HepG2 (cell line): ENCODE measurements around the gene INO80B. TPM values are rescaled to one million over a fixed set of nuclear protein-coding genes. Genes with fewer than 3 reads are reported as not detected.

ENCODE experiments used
- DNMT1 ChIP-seq: sonication (generic); formaldehyde crosslinking; IDR thresholded peaks from 2 replicates; pipeline ENCODE4 v1.5.1; 2020; ENCODE audit warnings: mild to moderate bottlenecking, missing genetic modification reagents
- GPBP1L1 ChIP-seq: sonication (generic); formaldehyde crosslinking; IDR thresholded peaks from 2 replicates; pipeline ENCODE4 v1.5.0; 2020; ENCODE audit warnings: mild to moderate bottlenecking, missing genetic modification reagents
- IRX3 ChIP-seq: sonication (generic); formaldehyde crosslinking; IDR thresholded peaks from 2 replicates; pipeline ENCODE4 v1.8.1; 2023; ENCODE audit warnings: mild to moderate bottlenecking, low read depth, missing genetic modification reagents, borderline replicate concordance
- KLF16 ChIP-seq, 2 experiments: sonication (generic) in 1 of 2; formaldehyde crosslinking in 1 of 2; IDR thresholded peaks; 2 replicates each; pipeline versions ENCODE4 v1.6.1 to v1.8.0; 2016 to 2023; ENCODE audit warnings: missing genetic modification reagents in 2 of 2, missing compliant biosample characterization in 1 of 2
- NONO ChIP-seq, 2 experiments: fragments of 450-650 bp in 1 of 2; sonication (generic) in 1 of 2; formaldehyde crosslinking in 1 of 2; IDR thresholded peaks in 1 of 2; conservative IDR thresholded peaks in 1 of 2; 2 replicates each; pipeline versions ENCODE4 v1.6.1 to v1.8.0; 2017 to 2022; ENCODE audit warnings: mild to moderate bottlenecking in 1 of 2, missing genetic modification reagents in 1 of 2, moderate library complexity in 1 of 2
- PLSCR1 ChIP-seq: sonication (generic); formaldehyde crosslinking; IDR thresholded peaks from 2 replicates; pipeline ENCODE4 v1.5.0; 2020; ENCODE audit warnings: missing genetic modification reagents, mild to moderate bottlenecking, borderline replicate concordance
- PTBP1 ChIP-seq: fragments of 200-400 bp; formaldehyde crosslinking; IDR thresholded peaks from 2 replicates; pipeline ENCODE4 v1.6.1; 2018; ENCODE audit warnings: low read length, low read depth; ENCODE audit not compliant: poor library complexity, severe bottlenecking
- RAD51 ChIP-seq: fragments of 450-650 bp; IDR thresholded peaks from 2 replicates; pipeline ENCODE4 v1.6.1; 2016; ENCODE audit warnings: borderline replicate concordance
- RORA ChIP-seq: sonication (generic); formaldehyde crosslinking; IDR thresholded peaks from 2 replicates; pipeline ENCODE4 v1.5.0; 2020; ENCODE audit warnings: mild to moderate bottlenecking, missing genetic modification reagents, moderate library complexity
- SIN3B ChIP-seq: fragments of 150-350 bp; IDR thresholded peaks from 2 replicates; pipeline ENCODE4 v1.6.1; 2014; ENCODE audit warnings: low read length
- SIX4 ChIP-seq: sonication (generic); formaldehyde crosslinking; IDR thresholded peaks from 2 replicates; pipeline ENCODE4 v1.4.0; 2020; ENCODE audit warnings: missing genetic modification reagents
- SMC3 ChIP-seq: IDR thresholded peaks from 2 replicates; pipeline ENCODE4 v1.6.1; 2011; ENCODE audit warnings: low read length, improper control_type of control experiment
- SP4 ChIP-seq: sonication (generic); formaldehyde crosslinking; IDR thresholded peaks from 2 replicates; pipeline ENCODE4 v1.8.1; 2023; ENCODE audit warnings: mild to moderate bottlenecking, missing genetic modification reagents
- ZMYM2 ChIP-seq: sonication (generic); formaldehyde crosslinking; IDR thresholded peaks from 2 replicates; pipeline ENCODE4 v1.8.0; 2022; ENCODE audit warnings: mild to moderate bottlenecking, missing genetic modification reagents
- ZNF101 ChIP-seq: sonication (generic); formaldehyde crosslinking; IDR thresholded peaks from 2 replicates; pipeline ENCODE4 v1.4.0; 2020; ENCODE audit warnings: mild to moderate bottlenecking, low read depth, missing genetic modification reagents, borderline replicate concordance
- ZNF136 ChIP-seq: sonication (generic); formaldehyde crosslinking; IDR thresholded peaks from 2 replicates; pipeline ENCODE4 v1.8.1; 2022; ENCODE audit warnings: low read depth, mild to moderate bottlenecking, moderate library complexity, missing genetic modification reagents
- ZNF205 ChIP-seq: IDR thresholded peaks from 2 replicates; pipeline ENCODE4 v1.6.1; 2018; ENCODE audit warnings: missing biosample characterization, missing genetic modification reagents
- ZNF337 ChIP-seq: sonication (generic); formaldehyde crosslinking; IDR thresholded peaks from 2 replicates; pipeline ENCODE4 v1.5.1; 2020; ENCODE audit warnings: missing genetic modification reagents, low read depth, mild to moderate bottlenecking, borderline replicate concordance
- ZNF746 ChIP-seq: sonication (generic); formaldehyde crosslinking; IDR thresholded peaks from 2 replicates; pipeline ENCODE4 v1.8.0; 2022; ENCODE audit warnings: mild to moderate bottlenecking, missing genetic modification reagents
- ZNF773 ChIP-seq: sonication (generic); formaldehyde crosslinking; IDR thresholded peaks from 2 replicates; pipeline ENCODE4 v1.4.0; 2020; ENCODE audit warnings: missing genetic modification reagents, borderline replicate concordance
- ZSCAN20 ChIP-seq: sonication (generic); formaldehyde crosslinking; IDR thresholded peaks from 2 replicates; pipeline ENCODE4 v1.4.0; 2020; ENCODE audit warnings: missing genetic modification reagents, mild to moderate bottlenecking, borderline replicate concordance
- ZSCAN9 ChIP-seq: IDR thresholded peaks from 2 replicates; pipeline ENCODE4 v1.6.1; 2016; ENCODE audit warnings: borderline replicate concordance
- polyA plus RNA-seq, 8 experiments: library from polyadenylated mRNA; depleted of rRNA in 3 of 8; stranded (reverse) in 7 of 8; unstranded in 1 of 8; fragments of >200 nt; fragmentation: Illumina TruSeq in 4 of 8; extraction: Trizol in 4 of 8; gene quantifications; 2 replicates each; pipeline versions ENCODE4 v1.2.1 to v1.2.3, GENCODE V29; 2011 to 2016; ENCODE audit warnings: low read depth in 4 of 8, missing spikeins in 1 of 8, mixed read lengths in 1 of 8; ENCODE audit not compliant: insufficient read depth in 1 of 8
- total RNA-seq, 5 experiments: library from RNA; depleted of rRNA; stranded (reverse); fragments of >200 nt; fragmentation: Illumina TruSeq; extraction: Trizol; gene quantifications; 2 replicates each; pipeline ENCODE4 v1.2.3, GENCODE V29; 2016; ENCODE audit warnings: low read depth in 1 of 5
- TF ChIP-seq, protein P1 (sequence below): sonication (generic); formaldehyde crosslinking; IDR thresholded peaks from 2 replicates; pipeline ENCODE4 v1.8.0; 2022; ENCODE audit warnings: missing genetic modification reagents, low read depth, mild to moderate bottlenecking, borderline replicate concordance
- TF ChIP-seq, protein P2 (sequence below): IDR thresholded peaks from 2 replicates; pipeline ENCODE4 v1.6.1; 2012; ENCODE audit warnings: low read length, improper control_type of control experiment

The INO80B gene
- total and polyA plus RNA-seq, 2 of the 13 experiments (the other 11 are each of a cell fraction or from before 2014, with no cell fraction given) = 6.2 to 14.5 TPM

GRCh38 chr2:74507145-74507925 lies 52.4 kb downstream of the INO80B start, which contains the start of gene PCGF1 (continued):
- TF ChIP-seq ZNF101 (CRISPR knock-in tag) = 0 out of 2 replicates have a peak, but pooled peaks have one; percentile 26
- no peak for TF ChIP-seq ZSCAN20 (CRISPR knock-in tag)
- TF ChIP-seq ZNF136 (CRISPR knock-in tag) = peak; percentile 79; the same call in 1 of the 2 replicates
- TF ChIP-seq, protein P1, sequence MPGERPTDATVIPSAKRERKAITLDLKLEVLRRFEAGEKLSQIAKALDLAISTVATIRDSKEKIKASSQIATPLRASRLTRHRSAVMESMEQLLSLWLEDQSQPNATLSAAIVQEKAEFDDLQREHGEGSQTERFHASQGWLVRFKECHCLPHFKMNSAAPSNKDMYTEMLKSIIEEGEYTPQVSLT (CRISPR knock-in tag) = no peak; the same call in 1 of the 2 replicates
- peak; percentile 67 for TF ChIP-seq PTBP1
- TF ChIP-seq NONO (IDR thresholded peaks at IDR 0.05) = no peak
- TF ChIP-seq NONO (CRISPR knock-in tag; conservative IDR thresholded peaks at IDR 0.05) = peak; percentile 98
- TF ChIP-seq SP4 (CRISPR knock-in tag) = peak; percentile 89
- peak; percentile 21; the same call in 1 of the 2 replicates for TF ChIP-seq ZNF746
- peak; percentile 98 for TF ChIP-seq DNMT1 (CRISPR knock-in tag)
- TF ChIP-seq PLSCR1 = no peak
- TF ChIP-seq ZNF205 (CRISPR knock-in tag) = peak; percentile 71; the same call in 1 of the 2 replicates
- TF ChIP-seq RORA (CRISPR knock-in tag) = no peak
- no peak; the same call in 1 of the 2 replicates for TF ChIP-seq SIX4 (CRISPR knock-in tag)
- TF ChIP-seq SMC3 = peak; percentile 35; the same call in 1 of the 2 replicates
- no peak for TF ChIP-seq ZMYM2 (CRISPR knock-in tag)
- peak; percentile 62; the same call in 1 of the 2 replicates for TF ChIP-seq ZSCAN9 (CRISPR knock-in tag)
- TF ChIP-seq IRX3 (CRISPR knock-in tag) = no peak
- peak; percentile 60 for TF ChIP-seq SIN3B
- no peak for TF ChIP-seq ZNF337 (CRISPR knock-in tag)
- TF ChIP-seq, protein P2, sequence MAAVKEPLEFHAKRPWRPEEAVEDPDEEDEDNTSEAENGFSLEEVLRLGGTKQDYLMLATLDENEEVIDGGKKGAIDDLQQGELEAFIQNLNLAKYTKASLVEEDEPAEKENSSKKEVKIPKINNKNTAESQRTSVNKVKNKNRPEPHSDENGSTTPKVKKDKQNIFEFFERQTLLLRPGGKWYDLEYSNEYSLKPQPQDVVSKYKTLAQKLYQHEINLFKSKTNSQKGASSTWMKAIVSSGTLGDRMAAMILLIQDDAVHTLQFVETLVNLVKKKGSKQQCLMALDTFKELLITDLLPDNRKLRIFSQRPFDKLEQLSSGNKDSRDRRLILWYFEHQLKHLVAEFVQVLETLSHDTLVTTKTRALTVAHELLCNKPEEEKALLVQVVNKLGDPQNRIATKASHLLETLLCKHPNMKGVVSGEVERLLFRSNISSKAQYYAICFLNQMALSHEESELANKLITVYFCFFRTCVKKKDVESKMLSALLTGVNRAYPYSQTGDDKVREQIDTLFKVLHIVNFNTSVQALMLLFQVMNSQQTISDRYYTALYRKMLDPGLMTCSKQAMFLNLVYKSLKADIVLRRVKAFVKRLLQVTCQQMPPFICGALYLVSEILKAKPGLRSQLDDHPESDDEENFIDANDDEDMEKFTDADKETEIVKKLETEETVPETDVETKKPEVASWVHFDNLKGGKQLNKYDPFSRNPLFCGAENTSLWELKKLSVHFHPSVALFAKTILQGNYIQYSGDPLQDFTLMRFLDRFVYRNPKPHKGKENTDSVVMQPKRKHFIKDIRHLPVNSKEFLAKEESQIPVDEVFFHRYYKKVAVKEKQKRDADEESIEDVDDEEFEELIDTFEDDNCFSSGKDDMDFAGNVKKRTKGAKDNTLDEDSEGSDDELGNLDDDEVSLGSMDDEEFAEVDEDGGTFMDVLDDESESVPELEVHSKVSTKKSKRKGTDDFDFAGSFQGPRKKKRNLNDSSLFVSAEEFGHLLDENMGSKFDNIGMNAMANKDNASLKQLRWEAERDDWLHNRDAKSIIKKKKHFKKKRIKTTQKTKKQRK = no peak
- no peak for TF ChIP-seq ZNF773
- TF ChIP-seq GPBP1L1 = no peak
- peak in 1 of 2 experiments; percentile 97; a peak in 2 of 4 replicates for TF ChIP-seq KLF16 (CRISPR knock-in tag; IDR thresholded peaks at IDR 0.05)
- TF ChIP-seq RAD51 = no peak
